Heart right ventricle (tissue), 16 donors: ENCODE measurements around the gene KRT222. TPM values are rescaled to one million over a fixed set of nuclear protein-coding genes. Genes with fewer than 3 reads are reported as not detected.

Experiments used
- ATAC-seq, 8 donors: fragments of 200-7000 bp; cut with Tn5 transposase; one replicate each; pipeline ENCODE4 v1.9.1; 2020; ENCODE audit warnings: mild to moderate bottlenecking in 8 of 8, moderate library complexity in 8 of 8, moderate number of reproducible peaks in 1 of 8
- DNase-seq, 2 donors: peaks; one replicate each; pipeline ENCODE4 v3.0.0-alpha.2; 2020
- H3K27ac ChIP-seq, 10 donors: fragments of 200-600 bp; sonication (generic) in 2 of 10; one replicate each; pipeline versions ENCODE4 v1.5.0 to v1.8.0; 2020 to 2022; ENCODE audit warnings: mild to moderate bottlenecking in 3 of 10
- H3K27me3 ChIP-seq, 7 donors: fragments of 200-600 bp; one replicate each; pipeline ENCODE4 v1.8.0; 2021 to 2022; ENCODE audit warnings: mild to moderate bottlenecking in 2 of 7
- H3K36me3 ChIP-seq, 9 donors: fragments of 200-600 bp; sonication (generic) in 1 of 9; one replicate each; pipeline versions ENCODE4 v1.5.0 to v1.8.0; 2020 to 2022; ENCODE audit warnings: mild to moderate bottlenecking in 2 of 9
- H3K4me1 ChIP-seq, 9 donors: fragments of 200-600 bp; sonication (generic) in 1 of 9; one replicate each; pipeline versions ENCODE4 v1.5.0 to v1.8.0; 2020 to 2022; ENCODE audit warnings: mild to moderate bottlenecking in 4 of 9
- H3K4me3 ChIP-seq, 10 donors: fragments of 200-600 bp; sonication (generic) in 2 of 10; one replicate each; pipeline versions ENCODE4 v1.5.0 to v1.8.0; 2020 to 2022; ENCODE audit warnings: mild to moderate bottlenecking in 7 of 10, moderate library complexity in 2 of 10
- H3K9me3 ChIP-seq, 11 donors: fragments of 200-600 bp in 10 of 11; sonication (generic) in 2 of 11; one replicate each; pipeline versions ENCODE4 v1.5.0 to v1.8.0; 2013 to 2022; ENCODE audit warnings: mild to moderate bottlenecking in 2 of 11, control low read depth in 1 of 11, moderate library complexity in 1 of 11
- CTCF ChIP-seq, 9 donors: fragments of 200-600 bp; sonication (generic) in 2 of 9; IDR thresholded peaks; one replicate each; pipeline versions ENCODE4 v1.5.0 to v1.8.0; 2021 to 2022; ENCODE audit warnings: antibody characterized with exemption in 9 of 9, mild to moderate bottlenecking in 5 of 9, moderate library complexity in 1 of 9
- WGBS, 2 donors: extraction: QIAGEN DNeasy Blood & Tissue Kit; methylation state at CpG; one replicate each; pipeline ENCODE4 v1.1.7; 2013; ENCODE audit warnings: inconsistent platforms in 1 of 2; 5-methylcytosine and 5-hydroxymethylcytosine counted together
- intact Hi-C, 10 donors: fragments of 100-400 bp; cut with DNase I; formaldehyde crosslinking; loops; one replicate each; pipeline versions ENCODE4 v1.11.1 to v1.14.2; 2022
- polyA plus RNA-seq, 2 donors: library from polyadenylated mRNA; stranded (reverse); fragments of 200-250 nt; gene quantifications; one replicate each; pipeline ENCODE4 v1.2.3, GENCODE V29; 2013
- total RNA-seq, 10 donors: library from RNA; stranded (reverse); fragmentation: NEBNext Ultra II Directional in 3 of 10; extraction: Animal tissue kit (Norgen Biotek cat#: 25700) in 3 of 10; gene quantifications; one replicate each; pipeline versions ENCODE4 v1.2.1 to v1.2.4, GENCODE V29; 2021 to 2023
- donor health status: Arrhythmogenic right ventricular cardiomyopathy.
- donor health status: ischemic (EF 13 %, LVEDD 7.1; RV severe dilation, severe dysfunction).
- donor health status: healthy with polysubstance abuse.
- donor health status: DM: no; HTN: yes; CAD: no.
- donor health status: DM: no; HTN: no; CAD: no.
- donor health status: ischemic (EF 25% LVEDD 6.9; RV normal size, moderate dysfunction).
- donor health status: ischemic (EF 25% LVEDD 5.7; RV mildly dilated, moderate dysfunction).
- donor health status: healthy.
- donor health status: DM: yes; HTN: yes; CAD: no.
- donor health status: Ischemic cardiomyopathy.
- donor health status: ischemic (EF 35%, LVEDD 5.7; RV mildly dilated, moderate dysfunction).
- donor health status: nonischemic (EF 11% LVEDD 7.7; RV severe dilation, severe dysfunction).
- donor health status: DM: yes; HTN: yes; CAD: no.
- donor health status: PGD.
- donor health status: ischemic (EF 29% LVEDD 5.4; RV normal size, mild dysfunction).
- donor health status: nonischemic (EF 23%, LVEDD 6.1; RV moderate dilation, normal function).

The KRT222 gene
- total and polyA plus RNA-seq, 12 donors, result 0.07 to 0.57 (median 0.21) TPM; not detected in 7

GRCh38 chr17:40632216-40632615 is 32.8 kb downstream of the KRT222 start:
- Histone ChIP-seq H3K4me1 (no peaks in the 10 kb centered on the region), H3K9me3 (no peaks in the 10 kb centered on the region), H3K36me3 (peaks cover 0 to 100% (median 83%) of the 10 kb centered on the region in 9 donors), H3K4me3 (no peak overlapping the region), H3K27me3 (no peaks in the 10 kb centered on the region), H3K27ac (no peak overlapping the region)
- no peak for TF ChIP-seq CTCF (IDR thresholded peaks at IDR 0.05)
- 69 to 72% methylated on average over 9 of the region's 9 CpGs for WGBS, 2 donors
- ATAC-seq (no peak), DNase-seq (no peak)
- intact Hi-C loops, result no loop called here

DNA sequence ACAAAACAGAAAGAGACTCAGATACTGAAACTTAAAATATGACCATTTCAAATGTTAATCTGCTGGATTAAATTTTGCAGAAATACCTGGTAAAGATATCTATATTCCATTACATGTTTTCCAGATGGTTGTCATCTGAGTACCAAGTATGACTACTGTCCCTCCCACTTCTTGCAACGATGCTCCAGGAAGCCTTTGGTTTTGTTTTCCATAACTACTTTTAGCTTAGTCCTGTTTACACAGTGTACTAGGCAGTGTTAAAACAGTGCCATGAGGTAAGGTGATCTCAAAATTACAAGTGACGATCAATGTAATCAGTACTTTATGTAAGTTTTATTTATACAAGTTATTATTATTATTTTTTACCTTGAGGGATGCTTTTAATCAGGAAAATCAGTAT is 35.1 kb downstream of the KRT222 start:
- no peak for DNase-seq
- Histone ChIP-seq H3K9me3 (no peaks in the 10 kb centered on the region), H3K27ac (no peak overlapping the region), H3K27me3 (no peaks in the 10 kb centered on the region), H3K36me3 (peaks cover 0 to 80% (median 65%) of the 10 kb centered on the region in 9 donors), H3K4me1 (no peaks in the 10 kb centered on the region), H3K4me3 (no peak overlapping the region)
- WGBS, 2 donors, result 39 to 53% methylated on average over 2 of the region's 2 CpGs
- intact Hi-C loops, result no loop called here
- no peak for ATAC-seq
- no peak for TF ChIP-seq CTCF (IDR thresholded peaks at IDR 0.05)

DNA sequence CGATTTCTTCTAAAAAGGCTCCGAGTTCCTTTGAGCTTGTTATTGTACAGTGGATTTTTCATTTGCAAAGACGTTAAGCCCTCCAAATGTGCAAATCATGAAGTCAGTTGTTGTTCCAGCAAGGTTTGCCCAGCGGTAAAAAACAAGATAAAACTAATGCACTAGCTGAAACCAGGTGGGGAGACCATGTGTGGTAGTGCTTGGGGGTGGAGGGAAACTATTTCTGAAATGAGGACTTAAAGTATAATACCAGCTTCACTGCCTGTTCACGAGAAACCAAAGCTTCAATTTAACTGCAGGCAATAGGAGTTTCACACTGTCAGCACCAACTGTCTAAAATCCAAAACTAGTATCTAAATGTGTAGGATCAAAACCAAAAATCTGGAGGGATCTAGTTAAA is 39.7 kb downstream of the KRT222 start:
- 52 to 57% methylated on average over 5 of the region's 5 CpGs for WGBS, 2 donors
- no peak overlapping the region for H3K27ac ChIP-seq
- no peaks in the 10 kb centered on the region for H3K9me3 ChIP-seq
- peaks cover 0 to 3% (median 0%) of the 10 kb centered on the region in 7 donors for H3K27me3 ChIP-seq
- no peak for TF ChIP-seq CTCF (IDR thresholded peaks at IDR 0.05)
- H3K4me1 ChIP-seq, result peaks cover 0 to 2% (median 0%) of the 10 kb centered on the region in 9 donors
- ATAC-seq (no peak), DNase-seq (no peak)
- H3K4me3 ChIP-seq, result no peak overlapping the region
- intact Hi-C loops, result no loop called here
- peaks cover 0 to 35% (median 28%) of the 10 kb centered on the region in 9 donors for H3K36me3 ChIP-seq

- no peak for ATAC-seq
- H3K4me3 ChIP-seq, result no peak overlapping the region
Measured at GRCh38 chr17:40623419-40624210, 41.4 kb downstream of the KRT222 start.

More at GRCh38 chr17:40623419-40624210, 41.4 kb downstream of the KRT222 start:
- peaks cover 0 to 18% (median 13%) of the 10 kb centered on the region in 9 donors for H3K36me3 ChIP-seq
- peaks cover 0 to 10% (median 6%) of the 10 kb centered on the region in 9 donors for H3K4me1 ChIP-seq
- no peak overlapping the region for H3K27ac ChIP-seq
- DNase-seq, result no peak
- H3K27me3 ChIP-seq, result peaks cover 0 to 13% (median 0%) of the 10 kb centered on the region in 7 donors
- 75 to 78% methylated on average over 12 of the region's 12 CpGs for WGBS, 2 donors
- no peaks in the 10 kb centered on the region for H3K9me3 ChIP-seq
- no peak for TF ChIP-seq CTCF (IDR thresholded peaks at IDR 0.05)
- intact Hi-C loops, result loop anchor here in 3 of 10 donors (5.0 kb wide), 2 partner anchors 104 to 169 kb away; no protein-coding TSS in a partner anchor
